Thyroid gland (tissue), 4 donors: ENCODE measurements around the gene CEACAM8.

Source experiments
- CTCF ChIP-seq, 6 experiments: fragments of 200-600 bp in 3 of 6; fragments of 450-650 bp in 3 of 6; sonication (generic) in 3 of 6; IDR thresholded peaks; one replicate each; pipeline ENCODE4 v1.5.1; 2016 to 2019; ENCODE audit warnings: antibody characterized with exemption in 6 of 6, mild to moderate bottlenecking in 2 of 6, inconsistent platforms in 1 of 6, moderate library complexity in 1 of 6
- POLR2A ChIP-seq, 2 donors: fragments of 450-650 bp; IDR thresholded peaks; one replicate each; pipeline ENCODE4 v1.6.1; 2017; ENCODE audit warnings: antibody characterized with exemption in 2 of 2, mild to moderate bottlenecking in 2 of 2, moderate library complexity in 1 of 2

- TF ChIP-seq CTCF (IDR thresholded peaks at IDR 0.05): no peak
- no peak for TF ChIP-seq POLR2A (IDR thresholded peaks at IDR 0.05)
Observed at GRCh38 chr19:42534391-42534790, 60.3 kb downstream of the CEACAM8 start.
